Heart left ventricle (tissue), 16 donors: ENCODE measurements around the gene LRP1B. TPM values are rescaled to one million over a fixed set of nuclear protein-coding genes. Genes with fewer than 3 reads are reported as not detected.

Source experiments
- ATAC-seq, 4 donors: fragments of 200-7000 bp; cut with Tn5 transposase; one replicate each; pipeline ENCODE4 v1.9.1; 2020 to 2022; ENCODE audit warnings: moderate library complexity in 4 of 4, mild to moderate bottlenecking in 3 of 4, moderate number of reproducible peaks in 1 of 4
- DNase-seq, 5 donors: peaks; one replicate each; pipeline ENCODE4 v3.0.0-alpha.2; 2020
- H3K27ac ChIP-seq, 12 donors: fragments of 200-600 bp; sonication (generic) in 4 of 12; one replicate each; pipeline versions ENCODE4 v1.5.0 to v1.8.0; 2016 to 2022; ENCODE audit warnings: mild to moderate bottlenecking in 2 of 12
- H3K27me3 ChIP-seq, 9 donors: fragments of 200-600 bp; sonication (generic) in 2 of 9; one replicate each; pipeline versions ENCODE4 v1.5.1 to v1.8.0; 2016 to 2022; ENCODE audit warnings: mild to moderate bottlenecking in 3 of 9
- H3K36me3 ChIP-seq, 9 donors: fragments of 200-600 bp; sonication (generic) in 2 of 9; one replicate each; pipeline versions ENCODE4 v1.5.0 to v1.8.0; 2018 to 2022; ENCODE audit warnings: mild to moderate bottlenecking in 2 of 9
- H3K4me1 ChIP-seq, 12 donors: fragments of 200-600 bp; sonication (generic) in 4 of 12; one replicate each; pipeline versions ENCODE4 v1.5.0 to v1.8.0; 2016 to 2022; ENCODE audit warnings: mild to moderate bottlenecking in 3 of 12
- H3K4me3 ChIP-seq, 12 donors: fragments of 200-600 bp; sonication (generic) in 4 of 12; one replicate each; pipeline versions ENCODE4 v1.5.0 to v1.8.0; 2017 to 2022; ENCODE audit warnings: mild to moderate bottlenecking in 9 of 12, moderate library complexity in 4 of 12
- H3K9me3 ChIP-seq, 12 donors: fragments of 200-600 bp; sonication (generic) in 4 of 12; one replicate each; pipeline versions ENCODE4 v1.5.0 to v1.8.0; 2016 to 2022; ENCODE audit warnings: mild to moderate bottlenecking in 1 of 12
- POLR2A ChIP-seq, 2 donors: fragments of 450-650 bp; IDR thresholded peaks; one replicate each; pipeline ENCODE4 v1.6.1; 2017; ENCODE audit warnings: antibody characterized with exemption in 2 of 2, mild to moderate bottlenecking in 2 of 2, moderate library complexity in 2 of 2
- WGBS, 4 donors: extraction: QIAGEN DNeasy Blood & Tissue Kit in 2 of 4; methylation state at CpG; one replicate each; pipeline versions ENCODE4 v1.1.5 to v1.1.7; 2013 to 2018; 5-methylcytosine and 5-hydroxymethylcytosine counted together
- intact Hi-C, 10 donors: fragments of 100-400 bp; cut with DNase I; formaldehyde crosslinking; loops; one replicate each; pipeline versions ENCODE4 v1.11.1 to v1.14.2; 2022
- polyA plus RNA-seq, 2 donors: library from polyadenylated mRNA; stranded (reverse); fragments of 200-250 nt; gene quantifications; one replicate each; pipeline ENCODE4 v1.2.3, GENCODE V29; 2013
- total RNA-seq, 9 donors: library from RNA; depleted of rRNA in 2 of 9; stranded (reverse); fragments of >200 nt in 2 of 9; fragmentation: NEBNext Ultra II Directional in 3 of 9; extraction: Animal tissue kit (Norgen Biotek cat#: 25700) in 3 of 9; gene quantifications; one replicate each; pipeline versions ENCODE4 v1.1.0 to v1.2.4, GENCODE V29; 2016 to 2023
- TF ChIP-seq, protein P1 (sequence below), 12 donors: fragments of 200-600 bp; sonication (generic) in 4 of 12; IDR thresholded peaks; one replicate each; pipeline versions ENCODE4 v1.5.0 to v1.8.0; 2018 to 2022; ENCODE audit warnings: antibody characterized with exemption in 12 of 12, mild to moderate bottlenecking in 5 of 12
- donor health status: ischemic (EF 13 %, LVEDD 7.1; RV severe dilation, severe dysfunction).
- donor health status: healthy with polysubstance abuse.
- donor health status: DM: no; HTN: yes; CAD: no.
- donor health status: DM: no; HTN: no; CAD: no.
- donor health status: ischemic (EF 25% LVEDD 6.9; RV normal size, moderate dysfunction).
- donor health status: ischemic (EF 25% LVEDD 5.7; RV mildly dilated, moderate dysfunction).
- donor health status: healthy.
- donor health status: DM: yes; HTN: yes; CAD: no.
- donor health status: ischemic (EF 35%, LVEDD 5.7; RV mildly dilated, moderate dysfunction).
- donor health status: nonischemic (EF 11% LVEDD 7.7; RV severe dilation, severe dysfunction).
- donor health status: DM: yes; HTN: yes; CAD: no.
- donor health status: PGD.
- donor health status: ischemic (EF 29% LVEDD 5.4; RV normal size, mild dysfunction).
- donor health status: nonischemic (EF 23%, LVEDD 6.1; RV moderate dilation, normal function).

The LRP1B gene
- total and polyA plus RNA-seq, 11 donors, result 0.01 to 0.19 (median 0.11) TPM; not detected in 2

DNA sequence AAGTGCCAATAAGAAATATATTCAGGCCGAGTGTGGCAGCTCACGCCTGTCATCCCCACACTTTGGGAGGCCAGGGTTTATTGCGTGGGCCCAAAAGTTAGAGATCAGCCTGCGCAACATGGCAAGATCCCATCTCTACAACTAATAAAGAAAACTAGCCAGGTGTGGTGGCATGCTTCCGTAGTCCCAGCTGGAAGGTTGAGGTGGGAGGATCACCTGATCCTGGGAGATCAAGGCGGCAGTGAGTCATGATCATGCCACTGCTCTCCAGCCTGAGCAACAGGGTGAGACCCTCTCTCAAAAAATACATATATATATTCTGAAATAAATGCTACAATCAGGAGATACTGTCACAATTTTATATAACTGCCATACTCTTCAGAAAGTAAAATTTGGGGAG, 1745.9 kb downstream of the LRP1B start:
- Histone ChIP-seq H3K9me3 (no peaks in the 10 kb centered on the region), H3K4me3 (no peak overlapping the region), H3K4me1 (no peaks in the 10 kb centered on the region), H3K36me3 (no peaks in the 10 kb centered on the region), H3K27ac (no peak overlapping the region), H3K27me3 (no peaks in the 10 kb centered on the region)
- no peak for ATAC-seq
- 88 to 94% (median 91%) methylated on average over 6 of the region's 6 CpGs for WGBS, 4 donors
- intact Hi-C loops, result no loop called here
- DNase-seq, result no peak
- TF ChIP-seq POLR2A (IDR thresholded peaks at IDR 0.05), result no peak
- TF ChIP-seq, protein P1, sequence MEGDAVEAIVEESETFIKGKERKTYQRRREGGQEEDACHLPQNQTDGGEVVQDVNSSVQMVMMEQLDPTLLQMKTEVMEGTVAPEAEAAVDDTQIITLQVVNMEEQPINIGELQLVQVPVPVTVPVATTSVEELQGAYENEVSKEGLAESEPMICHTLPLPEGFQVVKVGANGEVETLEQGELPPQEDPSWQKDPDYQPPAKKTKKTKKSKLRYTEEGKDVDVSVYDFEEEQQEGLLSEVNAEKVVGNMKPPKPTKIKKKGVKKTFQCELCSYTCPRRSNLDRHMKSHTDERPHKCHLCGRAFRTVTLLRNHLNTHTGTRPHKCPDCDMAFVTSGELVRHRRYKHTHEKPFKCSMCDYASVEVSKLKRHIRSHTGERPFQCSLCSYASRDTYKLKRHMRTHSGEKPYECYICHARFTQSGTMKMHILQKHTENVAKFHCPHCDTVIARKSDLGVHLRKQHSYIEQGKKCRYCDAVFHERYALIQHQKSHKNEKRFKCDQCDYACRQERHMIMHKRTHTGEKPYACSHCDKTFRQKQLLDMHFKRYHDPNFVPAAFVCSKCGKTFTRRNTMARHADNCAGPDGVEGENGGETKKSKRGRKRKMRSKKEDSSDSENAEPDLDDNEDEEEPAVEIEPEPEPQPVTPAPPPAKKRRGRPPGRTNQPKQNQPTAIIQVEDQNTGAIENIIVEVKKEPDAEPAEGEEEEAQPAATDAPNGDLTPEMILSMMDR (IDR thresholded peaks at IDR 0.05), result no peak

DNA sequence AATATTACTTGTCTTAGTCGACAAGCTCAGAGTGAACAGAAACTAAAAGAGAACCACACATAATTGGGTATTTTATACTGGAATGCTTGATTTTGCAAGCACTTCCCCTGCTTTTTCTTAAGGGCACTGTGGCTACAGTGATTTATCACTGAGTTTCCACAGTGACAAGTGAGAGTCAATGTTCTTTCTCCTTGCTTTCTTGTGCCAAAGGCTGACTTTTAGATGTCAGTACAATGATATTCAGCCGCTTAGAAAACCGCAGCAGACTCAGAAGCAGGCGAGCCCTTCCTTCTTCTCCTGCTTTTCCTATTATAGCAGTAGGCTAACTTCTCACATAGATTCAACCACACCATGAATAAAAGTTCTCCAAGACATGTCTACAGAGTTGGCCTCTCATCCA, 1747.0 kb downstream of the LRP1B start:
- TF ChIP-seq, protein P1 (IDR thresholded peaks at IDR 0.05), result no peak
- no peak for TF ChIP-seq POLR2A (IDR thresholded peaks at IDR 0.05)
- H3K4me1 ChIP-seq, result no peaks in the 10 kb centered on the region
- no peak overlapping the region for H3K27ac ChIP-seq
- no peaks in the 10 kb centered on the region for H3K9me3 ChIP-seq
- whole genome bisulfite sequencing, 4 donors, result 75 to 79% (median 78%) methylated on average over 4 of the region's 4 CpGs
- DNase-seq, result no peak
- ATAC-seq, result no peak
- no peak overlapping the region for H3K4me3 ChIP-seq
- no peaks in the 10 kb centered on the region for H3K27me3 ChIP-seq
- intact Hi-C loops, result no loop called here
- no peaks in the 10 kb centered on the region for H3K36me3 ChIP-seq

DNA sequence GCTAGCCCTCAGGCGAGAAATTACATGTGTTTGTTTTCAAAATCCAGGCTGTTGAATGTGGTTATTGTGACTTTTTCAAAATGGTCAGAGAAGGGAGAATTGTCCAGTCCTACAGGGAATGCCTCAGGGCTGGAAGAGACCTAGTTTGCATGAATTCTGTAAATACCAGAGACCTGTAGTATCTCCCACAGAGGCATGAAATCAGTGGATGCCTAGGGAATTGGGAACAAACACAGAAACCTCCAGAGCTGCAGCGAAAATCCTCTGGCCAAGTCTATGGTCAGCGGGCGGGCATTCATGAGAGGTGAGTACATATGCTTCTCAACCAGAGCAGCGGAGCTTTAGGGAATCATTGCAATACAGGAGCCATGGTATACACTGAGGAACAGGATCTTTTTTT, 1754.1 kb downstream of the LRP1B start:
- Histone ChIP-seq H3K27ac (no peak overlapping the region), H3K4me1 (no peaks in the 10 kb centered on the region), H3K4me3 (no peak overlapping the region), H3K27me3 (no peaks in the 10 kb centered on the region), H3K9me3 (no peaks in the 10 kb centered on the region), H3K36me3 (no peaks in the 10 kb centered on the region)
- intact Hi-C loops, result no loop called here
- DNase-seq (no peak), ATAC-seq (no peak)
- WGBS, 4 donors, result 89 to 95% (median 90%) methylated on average over 5 of the region's 5 CpGs
- TF ChIP-seq, protein P1 (IDR thresholded peaks at IDR 0.05), result no peak
- TF ChIP-seq POLR2A (IDR thresholded peaks at IDR 0.05), result no peak

DNA sequence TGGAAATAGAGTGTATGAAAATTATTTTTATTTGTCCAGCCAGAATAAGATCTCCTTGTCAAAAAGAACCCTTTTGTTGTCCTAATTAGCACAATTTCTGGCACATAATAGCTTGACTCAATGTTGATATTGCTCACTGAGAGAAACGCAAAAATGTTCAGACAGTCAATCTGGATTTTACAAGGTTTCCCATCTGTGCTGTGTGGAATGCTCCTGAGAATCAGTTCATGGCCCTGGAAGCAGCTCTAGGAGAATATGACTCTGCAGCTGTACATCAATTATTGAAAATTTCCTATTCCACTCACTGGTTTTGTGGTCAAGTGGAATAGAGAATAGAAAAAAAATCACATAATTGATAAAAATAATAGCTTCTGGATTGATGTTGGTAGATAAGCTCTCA, 1767.7 kb downstream of the LRP1B start:
- TF ChIP-seq, protein P1 (IDR thresholded peaks at IDR 0.05), result no peak
- TF ChIP-seq POLR2A (IDR thresholded peaks at IDR 0.05), result no peak
- Histone ChIP-seq H3K4me1 (no peaks in the 10 kb centered on the region), H3K4me3 (no peak overlapping the region), H3K36me3 (no peaks in the 10 kb centered on the region), H3K27ac (no peak overlapping the region), H3K27me3 (no peaks in the 10 kb centered on the region), H3K9me3 (no peaks in the 10 kb centered on the region)
- ATAC-seq, result no peak
- DNase-seq, result no peak
- intact Hi-C loops, result no loop called here
- 54 to 82% (median 67%) methylated on average over 1 of the region's 1 CpG for WGBS, 4 donors
